ENCODE data around the gene ARMCX4. TPM values are rescaled to one million over a fixed set of nuclear protein-coding genes. Genes with fewer than 3 reads are reported as not detected.

The ARMCX4 gene
- total RNA-seq, 1 donor from 2014 or later: 34.1 TPM

Other genes starting within 250 kb of the ARMCX4 start
- 0.18 TPM for gene TAF7L, start 194.1 kb upstream of the ARMCX4 start, total RNA-seq
- 6.1 TPM for gene TIMM8A, start 136.7 kb upstream of the ARMCX4 start, total RNA-seq
- gene BTK, start 99.3 kb upstream of the ARMCX4 start, total RNA-seq: 9.7 TPM
- 172 TPM for gene RPL36A, start 94.4 kb upstream of the ARMCX4 start, total RNA-seq
- gene GLA, start 77.5 kb upstream of the ARMCX4 start, total RNA-seq: 19.9 TPM
- 57.9 TPM for gene HNRNPH2, start 77.2 kb upstream of the ARMCX4 start, total RNA-seq
- gene ARMCX1, start 65.1 kb downstream of the ARMCX4 start, total RNA-seq: 40.9 TPM
- gene ARMCX6, start 132.5 kb downstream of the ARMCX4 start, total RNA-seq: 43.4 TPM
- 62.7 TPM for gene ARMCX3, start 137.7 kb downstream of the ARMCX4 start, total RNA-seq
- 49.8 TPM for gene ARMCX2, start 174.4 kb downstream of the ARMCX4 start, total RNA-seq